GM23248 (cell line): Measurements from ENCODE around the gene SULT1A2.

Experiments used
- EZH2 ChIP-seq: fragments of 200-600 bp; sonication (generic); IDR thresholded peaks from 2 replicates; pipeline ENCODE4 v1.6.1; 2018; ENCODE audit warnings: antibody characterized with exemption, mild to moderate bottlenecking; ENCODE audit not compliant: insufficient read depth, poor library complexity, severe bottlenecking
- EZH2phosphoT487 ChIP-seq: fragments of 200-600 bp; sonication (generic); IDR thresholded peaks from 2 replicates; pipeline ENCODE4 v1.6.1; 2018; ENCODE audit warnings: antibody characterized with exemption, moderate library complexity, mild to moderate bottlenecking, low read depth; ENCODE audit not compliant: insufficient read depth

DNA sequence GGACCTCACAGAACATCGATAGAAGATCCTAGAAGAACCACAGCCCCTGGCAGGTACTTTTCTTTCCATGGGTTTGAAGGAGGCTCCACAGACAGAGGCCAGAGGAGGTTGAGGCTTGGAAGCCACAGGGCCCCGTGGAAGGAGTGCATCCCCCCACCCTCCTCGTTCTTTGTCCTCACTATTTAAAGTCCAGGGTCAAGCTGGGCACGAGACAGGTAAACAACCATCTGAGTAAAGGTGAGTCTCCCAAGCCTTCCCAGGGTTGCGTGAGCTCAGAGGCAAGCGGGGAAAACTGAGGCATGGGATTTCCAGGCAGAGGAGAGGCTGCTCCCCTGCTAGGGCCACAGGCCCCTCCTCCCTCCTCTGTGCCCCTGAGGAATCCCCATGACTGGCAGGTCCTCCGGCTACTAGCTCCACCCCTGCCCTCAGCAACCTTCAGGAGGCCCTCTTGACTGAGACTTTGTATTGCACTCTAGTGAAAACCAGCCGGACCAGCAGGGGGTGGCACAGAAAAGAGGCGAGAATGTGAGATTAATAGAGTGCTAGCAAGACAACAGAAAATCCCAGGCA, 927 bp upstream of the SULT1A2 start:
- no peak for TF ChIP-seq EZH2phosphoT487
- TF ChIP-seq EZH2, result no peak
